Mesendoderm (in vitro differentiated cells): ENCODE results near the gene MPHOSPH9.

Experiments
- DNase-seq: peaks from one replicate; pipeline ENCODE4 v3.0.0; 2013
- H2AK5ac ChIP-seq: 2 replicates; pipeline ENCODE4 v1.6.1; 2013; ENCODE audit warnings: low read length, inconsistent platforms
- H2BK120ac ChIP-seq: 2 replicates; pipeline ENCODE4 v1.6.1; 2013; ENCODE audit warnings: low read depth, mild to moderate bottlenecking, low read length, moderate library complexity, mixed read lengths
- H2BK15ac ChIP-seq: replicated peaks from 2 replicates; pipeline ENCODE4 v1.6.1; 2013; ENCODE audit warnings: low read depth, mild to moderate bottlenecking, moderate library complexity
- H2BK5ac ChIP-seq: 2 replicates; pipeline ENCODE4 v1.6.1; 2013; ENCODE audit warnings: low read length, inconsistent platforms
- H3K18ac ChIP-seq: 2 replicates; pipeline ENCODE4 v1.6.1; 2013; ENCODE audit warnings: mild to moderate bottlenecking, low read length, mixed read lengths
- H3K23ac ChIP-seq: one replicate; pipeline ENCODE4 v1.6.1; 2013; ENCODE audit warnings: low read length
- H3K27ac ChIP-seq: 2 replicates; pipeline ENCODE4 v1.5.1; 2013; ENCODE audit warnings: low read depth, mild to moderate bottlenecking, inconsistent platforms, low read length, moderate library complexity
- H3K27me3 ChIP-seq: 2 replicates; pipeline ENCODE4 v1.6.1; 2013; ENCODE audit warnings: low read length, control low read depth, mild to moderate bottlenecking, inconsistent platforms; ENCODE audit not compliant: insufficient read depth, poor library complexity
- H3K36me3 ChIP-seq: 2 replicates; pipeline ENCODE4 v1.6.1; 2013; ENCODE audit warnings: low read length, inconsistent platforms; ENCODE audit not compliant: control insufficient read depth, insufficient read depth
- H3K4ac ChIP-seq: one replicate; pipeline ENCODE4 v1.6.1; 2013; ENCODE audit warnings: low read depth, mild to moderate bottlenecking, low read length, moderate library complexity
- H3K4me1 ChIP-seq: 2 replicates; pipeline ENCODE4 v1.6.1; 2013; ENCODE audit warnings: low read depth, low read length, inconsistent platforms; ENCODE audit not compliant: control insufficient read depth
- H3K4me2 ChIP-seq: 2 replicates; pipeline ENCODE4 v1.6.1; 2013; ENCODE audit warnings: low read length
- H3K4me3 ChIP-seq: 2 replicates; pipeline ENCODE4 v1.5.1; 2013; ENCODE audit warnings: mild to moderate bottlenecking, low read length
- H3K56ac ChIP-seq: one replicate; pipeline ENCODE4 v1.6.1; 2013; ENCODE audit warnings: low read length
- H3K79me1 ChIP-seq: 2 replicates; pipeline ENCODE4 v1.6.1; 2013; ENCODE audit warnings: low read length, inconsistent platforms
- H3K79me2 ChIP-seq: 2 replicates; pipeline ENCODE4 v1.6.1; 2013; ENCODE audit warnings: mild to moderate bottlenecking, low read length; ENCODE audit not compliant: control insufficient read depth, insufficient read depth
- H3K9ac ChIP-seq: 2 replicates; pipeline ENCODE4 v1.6.1; 2013; ENCODE audit warnings: low read length, inconsistent platforms
- H4K5ac ChIP-seq: one replicate; pipeline ENCODE4 v1.6.1; 2013; ENCODE audit warnings: low read length
- H4K8ac ChIP-seq: one replicate; pipeline ENCODE4 v1.6.1; 2013; ENCODE audit warnings: low read depth, mild to moderate bottlenecking, control low read depth, low read length, moderate library complexity
- WGBS: extraction: QIAGEN DNeasy Blood & Tissue Kit; methylation state at CpG from one replicate; pipeline ENCODE4 v1.1.7; 2013; ENCODE audit warnings: low lambda C conversion rate, missing lambda C conversion rate; ENCODE audit not compliant: insufficient coverage; ENCODE audit errors: extremely low coverage; 5-methylcytosine and 5-hydroxymethylcytosine counted together

Gene MPHOSPH9

GRCh38 chr12:123263196-123263817 lies 30.4 kb upstream of the MPHOSPH9 start:
- Histone ChIP-seq H3K27me3 (no peaks in the 10 kb centered on the region), H3K4me1 (no peaks in the 10 kb centered on the region), H3K79me1 (peaks cover 14% of the 10 kb centered on the region), H3K23ac (no peak overlapping the region), H2AK5ac (no peak overlapping the region), H3K79me2 (peaks cover 39% of the 10 kb centered on the region), H2BK5ac (no peak overlapping the region), H3K18ac (no peak overlapping the region), H2BK15ac (no peak overlapping the region), H3K9ac (no peak overlapping the region), H4K8ac (no peak overlapping the region), H3K36me3 (peaks cover 23% of the 10 kb centered on the region), H2BK120ac (no peak overlapping the region), H3K4ac (no peak overlapping the region), H3K4me2 (no peak overlapping the region), H4K5ac (no peak overlapping the region), H3K56ac (no peak overlapping the region), H3K4me3 (no peak overlapping the region), H3K27ac (no peak overlapping the region)
- no CpG with 5 or more reads among the region's 8 CpGs for WGBS
- DNase-seq = no peak

GRCh38 chr12:123261196-123261595 lies 28.3 kb upstream of the MPHOSPH9 start:
- Histone ChIP-seq H2BK120ac (no peak overlapping the region), H2AK5ac (no peak overlapping the region), H4K8ac (no peak overlapping the region), H3K36me3 (peaks cover 19% of the 10 kb centered on the region), H3K18ac (no peak overlapping the region), H2BK5ac (no peak overlapping the region), H3K4me3 (no peak overlapping the region), H2BK15ac (no peak overlapping the region), H3K4me1 (no peaks in the 10 kb centered on the region), H3K27ac (no peak overlapping the region), H3K56ac (no peak overlapping the region), H3K27me3 (no peaks in the 10 kb centered on the region), H3K23ac (no peak overlapping the region), H4K5ac (no peak overlapping the region), H3K4me2 (no peak overlapping the region), H3K79me2 (peaks cover 19% of the 10 kb centered on the region), H3K4ac (no peak overlapping the region), H3K79me1 (peaks cover 9% of the 10 kb centered on the region), H3K9ac (no peak overlapping the region)
- no peak for DNase-seq
- WGBS = no CpG with 5 or more reads among the region's 4 CpGs

- H3K56ac ChIP-seq = no peak overlapping the region
- H3K9ac ChIP-seq = no peak overlapping the region
- no peak overlapping the region for H2BK15ac ChIP-seq
- H3K23ac ChIP-seq = no peak overlapping the region
- no peak overlapping the region for H4K8ac ChIP-seq
- H3K27ac ChIP-seq = no peak overlapping the region
- no peak for DNase-seq
- H3K4ac ChIP-seq = no peak overlapping the region
- H3K4me2 ChIP-seq = no peak overlapping the region
- peaks cover 19% of the 10 kb centered on the region for H3K36me3 ChIP-seq
- no peak overlapping the region for H3K4me3 ChIP-seq
- H3K18ac ChIP-seq = no peak overlapping the region
- H4K5ac ChIP-seq = no peak overlapping the region
- H3K79me1 ChIP-seq = peaks cover 9% of the 10 kb centered on the region
- peaks cover 13% of the 10 kb centered on the region for H3K79me2 ChIP-seq
- no peak overlapping the region for H2AK5ac ChIP-seq
- H2BK120ac ChIP-seq = no peak overlapping the region
- no CpG with 5 or more reads among the region's 9 CpGs for WGBS
- no peaks in the 10 kb centered on the region for H3K27me3 ChIP-seq
- no peaks in the 10 kb centered on the region for H3K4me1 ChIP-seq
- H2BK5ac ChIP-seq = no peak overlapping the region
Measured at GRCh38 chr12:123260081-123260480, 27.1 kb upstream of the MPHOSPH9 start.

- no peak for DNase-seq
- Histone ChIP-seq H2BK15ac (no peak overlapping the region), H3K4ac (no peak overlapping the region), H3K4me3 (no peak overlapping the region), H3K23ac (no peak overlapping the region), H3K4me1 (no peaks in the 10 kb centered on the region), H3K79me1 (peaks cover 8% of the 10 kb centered on the region), H3K27me3 (no peaks in the 10 kb centered on the region), H3K79me2 (peaks cover 8% of the 10 kb centered on the region), H2AK5ac (no peak overlapping the region), H3K18ac (no peak overlapping the region), H4K5ac (no peak overlapping the region), H2BK120ac (no peak overlapping the region), H3K36me3 (peaks cover 22% of the 10 kb centered on the region), H3K27ac (no peak overlapping the region), H4K8ac (no peak overlapping the region), H2BK5ac (no peak overlapping the region), H3K9ac (no peak overlapping the region), H3K56ac (no peak overlapping the region), H3K4me2 (no peak overlapping the region)
- WGBS = no CpG with 5 or more reads among the region's 4 CpGs
Measured at GRCh38 chr12:123258593-123258992, 25.7 kb upstream of the MPHOSPH9 start.

GRCh38 chr12:123254853-123255446 lies 22.0 kb upstream of the MPHOSPH9 start:
- Histone ChIP-seq H3K36me3 (peaks cover 14% of the 10 kb centered on the region), H3K4me2 (no peak overlapping the region), H3K9ac (no peak overlapping the region), H3K79me2 (no peaks in the 10 kb centered on the region), H3K23ac (no peak overlapping the region), H4K8ac (no peak overlapping the region), H2BK5ac (no peak overlapping the region), H3K4ac (no peak overlapping the region), H3K27ac (no peak overlapping the region), H3K18ac (no peak overlapping the region), H4K5ac (no peak overlapping the region), H2AK5ac (no peak overlapping the region), H2BK120ac (no peak overlapping the region), H3K79me1 (peaks cover 3% of the 10 kb centered on the region), H2BK15ac (no peak overlapping the region), H3K4me1 (no peaks in the 10 kb centered on the region), H3K27me3 (no peaks in the 10 kb centered on the region), H3K56ac (no peak overlapping the region), H3K4me3 (no peak overlapping the region)
- WGBS = no CpG with 5 or more reads among the region's 5 CpGs
- no peak for DNase-seq
